Peyer's patch (tissue), 4 donors: ENCODE data around the gene PLXNA2. TPM values are rescaled to one million over a fixed set of nuclear protein-coding genes. Genes with fewer than 3 reads are reported as not detected.
A peak's percentile ranks its signal among the peaks of the same experiment; 100 is the strongest.

Experiments used
- DNase-seq, 3 donors: peaks; one replicate each; pipeline ENCODE4 v3.0.0-alpha.2; 2017 to 2019
- H3K27ac ChIP-seq, 4 donors: fragments of 200-600 bp; sonication (generic); one replicate each; pipeline ENCODE4 v1.5.1; 2016 to 2019
- H3K27me3 ChIP-seq, 2 donors: fragments of 200-600 bp; sonication (generic); one replicate each; pipeline ENCODE4 v1.5.1; 2019
- H3K36me3 ChIP-seq, 3 donors: fragments of 200-600 bp; sonication (generic); one replicate each; pipeline ENCODE4 v1.5.1; 2016 to 2019
- H3K4me1 ChIP-seq, 4 donors: fragments of 200-600 bp; sonication (generic); one replicate each; pipeline ENCODE4 v1.5.1; 2016 to 2019
- H3K4me3 ChIP-seq, 4 donors: fragments of 200-600 bp; sonication (generic); 1 replicate in 3 of 4; 2 replicates in 1 of 4; pipeline ENCODE4 v1.5.1; 2016 to 2019; ENCODE audit warnings: mild to moderate bottlenecking in 1 of 4
- H3K9me3 ChIP-seq, 4 donors: fragments of 200-600 bp; sonication (generic); one replicate each; pipeline ENCODE4 v1.5.1; 2016 to 2019; ENCODE audit warnings: mild to moderate bottlenecking in 1 of 4
- POLR2A ChIP-seq, 2 donors: fragments of 450-650 bp; IDR thresholded peaks; one replicate each; pipeline ENCODE4 v1.5.1; 2017; ENCODE audit warnings: antibody characterized with exemption in 2 of 2, mild to moderate bottlenecking in 2 of 2, moderate library complexity in 2 of 2
- total RNA-seq, 4 donors: library from RNA; depleted of rRNA; stranded (reverse); fragments of >200 nt; gene quantifications; one replicate each; pipeline ENCODE4 v1.1.0, GENCODE V29; 2016
- TF ChIP-seq, protein P1 (sequence below), 6 experiments: fragments of 450-650 bp in 4 of 6; fragments of 200-600 bp in 2 of 6; sonication (generic) in 1 of 6; IDR thresholded peaks; one replicate each; pipeline ENCODE4 v1.5.1; 2017 to 2019; ENCODE audit warnings: antibody characterized with exemption in 6 of 6, mild to moderate bottlenecking in 3 of 6, moderate library complexity in 1 of 6

The PLXNA2 gene
- total RNA-seq, 4 donors from 2014 or later, result 51.5 to 70.2 (median 62.5) TPM

- no peaks in the 10 kb centered on the region for H3K36me3 ChIP-seq
Measured at GRCh38 chr1:208225954-208226937, 17.9 kb downstream of the PLXNA2 start.

DNA sequence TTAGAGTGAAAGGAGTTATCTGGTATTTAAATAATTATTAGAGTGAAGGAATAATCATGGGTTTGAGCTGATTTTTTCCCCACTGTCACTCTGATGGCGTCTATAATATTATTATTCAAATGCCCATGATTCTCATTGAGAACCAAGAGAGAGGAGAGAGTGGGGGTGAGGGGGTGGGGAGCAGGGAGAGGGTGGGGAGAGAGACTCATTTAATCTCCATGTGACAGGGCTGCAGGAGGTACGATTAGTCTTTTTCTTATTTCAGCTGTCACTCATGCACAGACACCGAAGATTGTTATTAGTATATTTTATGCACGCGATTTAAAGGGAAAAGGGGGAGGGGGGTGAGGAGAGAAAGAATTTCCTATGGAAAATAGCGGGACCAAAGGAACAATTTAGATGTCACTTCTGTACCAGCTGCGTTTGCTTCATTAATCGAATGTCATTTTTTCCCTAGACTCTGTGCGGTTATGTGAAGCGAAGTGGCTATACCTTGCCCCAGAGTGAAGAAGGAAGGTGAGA, 19.9 kb downstream of the PLXNA2 start:
- TF ChIP-seq, protein P1, sequence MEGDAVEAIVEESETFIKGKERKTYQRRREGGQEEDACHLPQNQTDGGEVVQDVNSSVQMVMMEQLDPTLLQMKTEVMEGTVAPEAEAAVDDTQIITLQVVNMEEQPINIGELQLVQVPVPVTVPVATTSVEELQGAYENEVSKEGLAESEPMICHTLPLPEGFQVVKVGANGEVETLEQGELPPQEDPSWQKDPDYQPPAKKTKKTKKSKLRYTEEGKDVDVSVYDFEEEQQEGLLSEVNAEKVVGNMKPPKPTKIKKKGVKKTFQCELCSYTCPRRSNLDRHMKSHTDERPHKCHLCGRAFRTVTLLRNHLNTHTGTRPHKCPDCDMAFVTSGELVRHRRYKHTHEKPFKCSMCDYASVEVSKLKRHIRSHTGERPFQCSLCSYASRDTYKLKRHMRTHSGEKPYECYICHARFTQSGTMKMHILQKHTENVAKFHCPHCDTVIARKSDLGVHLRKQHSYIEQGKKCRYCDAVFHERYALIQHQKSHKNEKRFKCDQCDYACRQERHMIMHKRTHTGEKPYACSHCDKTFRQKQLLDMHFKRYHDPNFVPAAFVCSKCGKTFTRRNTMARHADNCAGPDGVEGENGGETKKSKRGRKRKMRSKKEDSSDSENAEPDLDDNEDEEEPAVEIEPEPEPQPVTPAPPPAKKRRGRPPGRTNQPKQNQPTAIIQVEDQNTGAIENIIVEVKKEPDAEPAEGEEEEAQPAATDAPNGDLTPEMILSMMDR (IDR thresholded peaks at IDR 0.05), result no peak
- TF ChIP-seq POLR2A (IDR thresholded peaks at IDR 0.05), result no peak
- Histone ChIP-seq H3K4me1 (peaks cover 0 to 33% (median 0%) of the 10 kb centered on the region in 4 donors), H3K27ac (no peak overlapping the region), H3K27me3 (no peaks in the 10 kb centered on the region), H3K4me3 (no peak overlapping the region), H3K36me3 (no peaks in the 10 kb centered on the region), H3K9me3 (no peaks in the 10 kb centered on the region)
- DNase-seq, result no peak

More at GRCh38 chr1:208225954-208226937, 17.9 kb downstream of the PLXNA2 start:
- no peak overlapping the region for H3K4me3 ChIP-seq
- no peaks in the 10 kb centered on the region for H3K9me3 ChIP-seq
- no peak overlapping the region for H3K27ac ChIP-seq
- H3K4me1 ChIP-seq, result peaks cover 0 to 30% (median 0%) of the 10 kb centered on the region in 4 donors
- TF ChIP-seq, protein P1 (IDR thresholded peaks at IDR 0.05), result no peak
- no peak for TF ChIP-seq POLR2A (IDR thresholded peaks at IDR 0.05)
- H3K27me3 ChIP-seq, result no peaks in the 10 kb centered on the region
- no peak for DNase-seq

DNA sequence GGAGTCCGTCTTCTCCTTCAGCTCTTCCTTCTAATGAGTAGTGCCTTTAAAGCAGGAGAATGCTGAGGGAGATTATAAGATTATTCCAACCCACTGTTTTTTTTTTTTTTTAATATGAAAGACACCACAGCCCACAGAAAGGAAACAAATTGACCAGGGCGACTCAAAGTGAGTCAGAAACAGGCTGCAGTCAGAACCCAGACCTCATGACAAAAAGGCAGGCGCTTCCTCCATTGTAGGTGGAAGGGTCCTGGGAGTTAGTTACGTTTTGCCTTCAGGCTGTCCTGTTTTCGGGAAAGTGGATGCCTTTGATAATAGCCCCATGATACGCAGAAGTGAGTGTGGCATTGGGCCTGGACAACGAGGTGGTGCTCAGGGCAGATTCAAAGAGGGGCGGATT, 21.0 kb downstream of the PLXNA2 start:
- no peak for DNase-seq
- Histone ChIP-seq H3K4me1 (peaks cover 0 to 36% (median 0%) of the 10 kb centered on the region in 4 donors), H3K36me3 (no peaks in the 10 kb centered on the region), H3K27me3 (no peaks in the 10 kb centered on the region), H3K27ac (no peak overlapping the region), H3K4me3 (no peak overlapping the region), H3K9me3 (no peaks in the 10 kb centered on the region)
- no peak for TF ChIP-seq POLR2A (IDR thresholded peaks at IDR 0.05)

- TF ChIP-seq, protein P1 (IDR thresholded peaks at IDR 0.05), result no peak
- no peak for TF ChIP-seq POLR2A (IDR thresholded peaks at IDR 0.05)
- Histone ChIP-seq H3K36me3 (peaks cover 0 to 2% (median 0%) of the 10 kb centered on the region in 3 donors), H3K4me3 (no peak overlapping the region), H3K4me1 (peaks cover 0 to 32% (median 0%) of the 10 kb centered on the region in 4 donors), H3K27me3 (no peaks in the 10 kb centered on the region), H3K9me3 (no peaks in the 10 kb centered on the region), H3K27ac (no peak overlapping the region)
- no peak for DNase-seq
Measured at GRCh38 chr1:208222376-208223126, 21.6 kb downstream of the PLXNA2 start.

DNA sequence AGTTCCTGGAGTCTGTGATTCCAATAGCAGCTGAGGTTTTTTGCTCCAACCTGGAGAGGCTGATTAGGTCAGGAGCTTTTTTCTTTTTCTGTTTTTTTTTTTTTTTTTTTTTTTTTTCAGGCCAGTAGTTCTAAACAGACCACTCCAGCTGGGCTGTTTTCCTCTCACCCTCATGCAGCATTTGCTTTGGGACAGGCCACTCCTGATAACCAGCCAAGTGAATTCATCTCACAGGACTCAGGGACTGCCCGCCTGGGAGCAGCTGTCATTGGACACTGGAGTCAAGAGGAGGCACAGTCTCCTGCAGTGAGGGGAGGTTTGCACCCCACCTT, 22.9 kb downstream of the PLXNA2 start:
- Histone ChIP-seq H3K4me3 (no peak overlapping the region), H3K4me1 (peaks cover 0 to 19% (median 0%) of the 10 kb centered on the region in 4 donors), H3K36me3 (peaks cover 0 to 14% (median 0%) of the 10 kb centered on the region in 3 donors), H3K27me3 (no peaks in the 10 kb centered on the region), H3K27ac (peak overlapping the region in 1 of 4 donors; percentile 53), H3K9me3 (no peaks in the 10 kb centered on the region)
- TF ChIP-seq POLR2A (IDR thresholded peaks at IDR 0.05), result no peak
- TF ChIP-seq, protein P1 (IDR thresholded peaks at IDR 0.05), result no peak
- no peak for DNase-seq
